HepG2 (cell line): ENCODE data around the gene TBC1D5. TPM values are rescaled to one million over a fixed set of nuclear protein-coding genes. Genes with fewer than 3 reads are reported as not detected.

ENCODE experiments used
- ATAC-seq: fragments of 200-7000 bp; cut with Tn5 transposase; 3 replicates; pipeline ENCODE4 v1.9.1; 2020; ENCODE audit warnings: mild to moderate bottlenecking, moderate library complexity
- BruUV-seq: library from RNA; stranded (reverse); fragments of 400-500 nt; replicated peaks from 2 replicates; lab custom pipeline; 2021; lab: Mats Ljungman, UMichigan
- CTCF ChIA-PET: fragments of 300-600 bp; formaldehyde crosslinking; extraction: SDS; loops from one replicate; lab custom pipeline; 2021; ENCODE audit warnings: low total read pairs, inconsistent platforms, low intra/inter-chr PET ratio; lab: Yijun Ruan, JAX
- POLR2A ChIA-PET: fragments of 350-600 bp; sonication (Branson Sonifier 250); formaldehyde crosslinking; loops from one replicate; lab custom pipeline; 2020; ENCODE audit warnings: antibody characterized with exemption, inconsistent platforms; lab: Yijun Ruan, JAX
- DNase-seq: peaks from one replicate; pipeline ENCODE4 v3.0.0-alpha.2; 2015; ENCODE audit warnings: low spot score
- FAIRE-seq: peaks from 3 replicates; lab custom pipeline; 2011; peaks lifted over from hg19 to GRCh38; lab: Jason Lieb, UNC
- H2AFZ ChIP-seq: one replicate; pipeline ENCODE4 v1.6.1; 2011; ENCODE audit warnings: low read length, inconsistent platforms
- H3K27ac ChIP-seq: fragments of 300-600 bp; 3 replicates; pipeline ENCODE4 v1.8.0; 2011; ENCODE audit warnings: mixed run types, mild to moderate bottlenecking, mixed read lengths, low read length, inconsistent platforms; ENCODE audit not compliant: insufficient read depth; ENCODE audit errors: extremely low read length
- H3K27me3 ChIP-seq, 2 experiments: fragments of 200-600 bp in 1 of 2; 2 replicates in 1 of 2; 3 replicates in 1 of 2; pipeline versions ENCODE4 v1.6.0 to v1.8.0; 2011; ENCODE audit warnings: low read length in 2 of 2, mild to moderate bottlenecking in 2 of 2, moderate library complexity in 2 of 2, inconsistent platforms in 1 of 2; ENCODE audit not compliant: insufficient read depth in 2 of 2, control insufficient read depth in 1 of 2
- H3K36me3 ChIP-seq, 2 experiments: fragments of 200-600 bp in 1 of 2; replicated peaks in 1 of 2; 2 replicates in 1 of 2; 3 replicates in 1 of 2; pipeline versions ENCODE4 v1.5.1 to v1.8.0; 2011; ENCODE audit warnings: low read length in 2 of 2, inconsistent platforms in 1 of 2; ENCODE audit not compliant: insufficient read depth in 2 of 2, control insufficient read depth in 1 of 2
- H3K4me1 ChIP-seq: 2 replicates; pipeline ENCODE4 v1.5.1; 2012; ENCODE audit warnings: low read length, inconsistent platforms; ENCODE audit not compliant: insufficient read depth
- H3K4me2 ChIP-seq: 2 replicates; pipeline ENCODE4 v1.6.0; 2011; ENCODE audit warnings: low read depth, low read length, inconsistent platforms
- H3K4me3 ChIP-seq, 3 experiments: fragments of 200-600 bp in 1 of 3; sonication (generic), shearing (Covaris generic) in 1 of 3; replicated peaks in 1 of 3; 2 replicates each; pipeline ENCODE4 v1.5.1; 2011 to 2016; ENCODE audit warnings: low read length in 3 of 3, inconsistent platforms in 2 of 3, low read depth in 2 of 3, mild to moderate bottlenecking in 2 of 3, control low read depth in 1 of 3, mixed read lengths in 1 of 3; ENCODE audit not compliant: insufficient read depth in 1 of 3
- H3K79me2 ChIP-seq: one replicate; pipeline ENCODE4 v1.6.1; 2011; ENCODE audit warnings: low read length, inconsistent platforms; ENCODE audit not compliant: insufficient read depth
- H3K9ac ChIP-seq: 2 replicates; pipeline ENCODE4 v1.6.0; 2011; ENCODE audit warnings: mild to moderate bottlenecking, low read depth, low read length, inconsistent platforms; ENCODE audit not compliant: insufficient read depth
- H3K9me3 ChIP-seq: 2 replicates; pipeline ENCODE4 v1.5.1; 2012; ENCODE audit warnings: mild to moderate bottlenecking, low read length
- H4K20me1 ChIP-seq: 2 replicates; pipeline ENCODE4 v1.6.0; 2011; ENCODE audit warnings: inconsistent platforms, mild to moderate bottlenecking, low read length, moderate library complexity; ENCODE audit not compliant: insufficient read depth
- MAFG ChIP-seq: sonication (generic); formaldehyde crosslinking; IDR thresholded peaks from 2 replicates; pipeline ENCODE4 v1.5.1; 2020; ENCODE audit warnings: mild to moderate bottlenecking, missing genetic modification reagents
- MED8 ChIP-seq: sonication (generic); formaldehyde crosslinking; IDR thresholded peaks from 2 replicates; pipeline ENCODE4 v1.8.1; 2023; ENCODE audit warnings: mild to moderate bottlenecking, missing genetic modification reagents; ENCODE audit not compliant: insufficient replicate concordance
- NFYC ChIP-seq: IDR thresholded peaks from 2 replicates; pipeline ENCODE4 v1.6.1; 2016; ENCODE audit warnings: missing genetic modification reagents, missing compliant biosample characterization
- POLR2A ChIP-seq, 2 experiments: IDR thresholded peaks; 2 replicates each; pipeline ENCODE4 v1.6.1; 2011; ENCODE audit warnings: low read depth in 2 of 2, low read length in 2 of 2, mild to moderate bottlenecking in 1 of 2, moderate library complexity in 1 of 2; ENCODE audit not compliant: insufficient read depth in 1 of 2
- STAT5B ChIP-seq: sonication (generic); formaldehyde crosslinking; IDR thresholded peaks from 2 replicates; pipeline ENCODE4 v1.4.0; 2020; ENCODE audit warnings: missing genetic modification reagents
- TARDBP ChIP-seq: sonication (generic); formaldehyde crosslinking; IDR thresholded peaks from 2 replicates; pipeline ENCODE4 v1.8.0; 2022; ENCODE audit warnings: mild to moderate bottlenecking, missing genetic modification reagents
- TFDP1 ChIP-seq: IDR thresholded peaks from 2 replicates; pipeline ENCODE4 v1.6.1; 2016; ENCODE audit warnings: missing compliant biosample characterization, missing genetic modification reagents, borderline replicate concordance
- XRCC5 ChIP-seq: fragments of 200-400 bp; formaldehyde crosslinking; optimal IDR thresholded peaks from 2 replicates; pipeline ENCODE3; 2017; ENCODE audit warnings: mild to moderate bottlenecking, low read length
- ZNF136 ChIP-seq: sonication (generic); formaldehyde crosslinking; IDR thresholded peaks from 2 replicates; pipeline ENCODE4 v1.8.1; 2022; ENCODE audit warnings: low read depth, mild to moderate bottlenecking, moderate library complexity, missing genetic modification reagents
- ZNF510 ChIP-seq: sonication (generic); formaldehyde crosslinking; IDR thresholded peaks from 2 replicates; pipeline ENCODE4 v1.4.0; 2020; ENCODE audit warnings: low read depth, mild to moderate bottlenecking, missing genetic modification reagents
- ZNF569 ChIP-seq: sonication (generic); formaldehyde crosslinking; IDR thresholded peaks from 2 replicates; pipeline ENCODE4 v1.5.0; 2020; ENCODE audit warnings: mild to moderate bottlenecking, missing genetic modification reagents, moderate library complexity, borderline replicate concordance
- ZNF615 ChIP-seq: sonication (generic); formaldehyde crosslinking; IDR thresholded peaks from 2 replicates; pipeline ENCODE4 v1.5.0; 2020; ENCODE audit warnings: mild to moderate bottlenecking, missing genetic modification reagents, borderline replicate concordance
- ZNF674 ChIP-seq: sonication (generic); formaldehyde crosslinking; IDR thresholded peaks from 2 replicates; pipeline ENCODE4 v1.5.0; 2020; ENCODE audit warnings: low read depth, mild to moderate bottlenecking, missing genetic modification reagents
- ZSCAN9 ChIP-seq: IDR thresholded peaks from 2 replicates; pipeline ENCODE4 v1.6.1; 2016; ENCODE audit warnings: borderline replicate concordance
- WGBS: methylation state at CpG from one replicate; pipeline ENCODE4 v1.1.6; 2017; ENCODE audit warnings: low lambda C conversion rate; 5-methylcytosine and 5-hydroxymethylcytosine counted together
- in situ Hi-C: cut with HindIII; loops from 2 replicates; pipeline ENCODE4 v1.10.0; 2017; ENCODE audit warnings: low pct_unique_long_range_greater_than_20kb; ENCODE audit not compliant: extremely low pct_ligation_motif_present
- intact Hi-C: fragments of 100-400 bp; cut with micrococcal nuclease; formaldehyde crosslinking; loops from one replicate; pipeline ENCODE4 v1.10.0; 2022; ENCODE audit not compliant: unreplicated experiment
- polyA plus RNA-seq, 8 experiments: library from polyadenylated mRNA; depleted of rRNA in 3 of 8; stranded (reverse) in 7 of 8; unstranded in 1 of 8; fragments of >200 nt; fragmentation: Illumina TruSeq in 4 of 8; extraction: Trizol in 4 of 8; gene quantifications; 2 replicates each; pipeline versions ENCODE4 v1.2.1 to v1.2.3, GENCODE V29; 2011 to 2016; ENCODE audit warnings: low read depth in 4 of 8, missing spikeins in 1 of 8, mixed read lengths in 1 of 8; ENCODE audit not compliant: insufficient read depth in 1 of 8
- total RNA-seq, 5 experiments: library from RNA; depleted of rRNA; stranded (reverse); fragments of >200 nt; fragmentation: Illumina TruSeq; extraction: Trizol; gene quantifications; 2 replicates each; pipeline ENCODE4 v1.2.3, GENCODE V29; 2016; ENCODE audit warnings: low read depth in 1 of 5

The TBC1D5 gene
- total and polyA plus RNA-seq, 2 of the 13 experiments (the other 11 are each of a cell fraction or from before 2014, with no cell fraction given), result 19.2 to 33.3 TPM

DNA sequence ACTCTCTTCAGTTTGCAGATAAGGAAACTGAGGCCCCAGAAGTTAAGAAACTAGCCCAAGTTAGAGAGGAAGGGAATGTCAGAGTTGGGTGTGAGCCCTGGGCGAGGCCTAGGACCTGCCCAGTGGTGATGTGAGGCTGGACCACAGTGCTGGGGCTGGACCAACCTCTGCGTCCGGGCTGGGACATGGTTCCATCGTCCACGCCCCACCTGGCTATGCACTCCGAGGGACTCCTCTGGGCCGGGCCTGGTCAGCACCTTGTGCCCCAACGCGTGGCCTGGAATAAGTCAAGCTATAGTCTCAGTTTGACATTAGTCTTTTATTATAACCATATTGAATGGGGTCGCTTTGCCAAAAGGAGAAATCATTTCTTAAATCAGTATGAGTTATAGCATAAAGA is 585.6 kb downstream of the TBC1D5 start:
- CTCF ChIA-PET, result no interaction called here
- H3K9ac ChIP-seq, result no peak overlapping the region
- ATAC-seq, result no peak
- H3K36me3 ChIP-seq, result peaks cover 5 to 10% of the 10 kb centered on the region in 2 experiments; a peak in 3 of 5 replicates
- no peak overlapping the region for H3K4me2 ChIP-seq
- FAIRE-seq, result no peak
- H3K79me2 ChIP-seq, result no peaks in the 10 kb centered on the region
- BruUV-seq, result no TSS peak
- no peak overlapping the region for H3K4me3 ChIP-seq
- no peaks in the 10 kb centered on the region; the same call in 1 of the 2 replicates for H3K9me3 ChIP-seq
- DNase-seq, result no peak
- in situ Hi-C loops, result no loop called here
- TF ChIP-seq NFYC (CRISPR knock-in tag), result no peak
- no peak for TF ChIP-seq MED8 (CRISPR knock-in tag)
- TF ChIP-seq ZNF569 (CRISPR knock-in tag), result no peak
- H3K27ac ChIP-seq, result no peak overlapping the region
- 100% methylated on average over 4 of the region's 10 CpGs for WGBS
- no peaks in the 10 kb centered on the region for H3K27me3 ChIP-seq
- H3K4me1 ChIP-seq, result no peaks in the 10 kb centered on the region
- POLR2A ChIA-PET, result no interaction called here
- no peaks in the 10 kb centered on the region for H4K20me1 ChIP-seq
- intact Hi-C loops, result no loop called here
- no peak overlapping the region for H2AFZ ChIP-seq

GRCh38 chr3:17155951-17156350 is 586.5 kb downstream of the TBC1D5 start:
- no peak for FAIRE-seq
- Histone ChIP-seq H4K20me1 (no peaks in the 10 kb centered on the region), H3K4me3 (no peak overlapping the region), H3K36me3 (peaks cover 5 to 10% of the 10 kb centered on the region in 2 experiments; a peak in 3 of 5 replicates), H3K9me3 (no peaks in the 10 kb centered on the region; the same call in 1 of the 2 replicates), H3K9ac (no peak overlapping the region), H3K27me3 (no peaks in the 10 kb centered on the region), H3K4me1 (no peaks in the 10 kb centered on the region), H3K4me2 (no peak overlapping the region), H3K79me2 (no peaks in the 10 kb centered on the region), H3K27ac (no peak overlapping the region), H2AFZ (no peak overlapping the region)
- ChIA-PET CTCF (no interaction called here), POLR2A (no interaction called here)
- BruUV-seq, result no TSS peak
- no peak for DNase-seq
- in situ Hi-C loops (no loop called here), intact Hi-C loops (no loop called here)
- TF ChIP-seq STAT5B, result no peak
- no peak for TF ChIP-seq TFDP1
- no peak for TF ChIP-seq XRCC5
- no peak for TF ChIP-seq ZSCAN9 (CRISPR knock-in tag)
- no peak for TF ChIP-seq ZNF136 (CRISPR knock-in tag)
- no peak for TF ChIP-seq ZNF510
- no peak for TF ChIP-seq POLR2A (IDR thresholded peaks at IDR 0.05; ENCODE audit: insufficient read depth in 1 of 2, low read depth in 2 of 2, low read length in 2 of 2)
- TF ChIP-seq TARDBP (CRISPR knock-in tag), result no peak
- TF ChIP-seq MAFG (CRISPR knock-in tag), result no peak
- TF ChIP-seq ZNF615, result no peak
- no peak for TF ChIP-seq ZNF674 (CRISPR knock-in tag)
- WGBS, result 100% methylated on average over 1 of the region's 1 CpG
- no peak for ATAC-seq
